OCI-LY7 (cell line): ENCODE data around the gene PLEKHM3. TPM values are rescaled to one million over a fixed set of nuclear protein-coding genes. Genes with fewer than 3 reads are reported as not detected.

Experiments used
- BruUV-seq: library from RNA; stranded (reverse); fragments of 400-500 nt; replicated peaks from 2 replicates; lab custom pipeline; 2021; lab: Mats Ljungman, UMichigan
- CTCF ChIA-PET: fragments of 300-600 bp; sonication (Branson Sonifier 250); formaldehyde crosslinking; loops from one replicate; lab custom pipeline; 2022; ENCODE audit warnings: antibody characterized with exemption; ENCODE audit not compliant: unreplicated experiment; lab: Charles Lee
- POLR2A ChIA-PET: fragments of 300-600 bp; sonication (Branson Sonifier 250); formaldehyde crosslinking; loops from one replicate; lab custom pipeline; 2022; ENCODE audit warnings: antibody characterized with exemption; lab: Charles Lee
- DNase-seq: peaks from one replicate; pipeline ENCODE4 v3.0.0-alpha.2; 2015; ENCODE audit warnings: low spot score
- H2AFZ ChIP-seq: fragments of 200-600 bp; sonication (generic), shearing (Covaris generic); 2 replicates; pipeline ENCODE4 v1.6.1; 2014; ENCODE audit warnings: mild to moderate bottlenecking, antibody characterized with exemption, low read length, moderate library complexity
- H3K27ac ChIP-seq: fragments of 200-600 bp; sonication (generic); 2 replicates; pipeline ENCODE4 v1.5.1; 2014; ENCODE audit warnings: mixed run types, low read depth, mild to moderate bottlenecking, moderate library complexity, low read length, inconsistent platforms; ENCODE audit not compliant: poor library complexity, severe bottlenecking
- H3K36me3 ChIP-seq: fragments of 200-600 bp; sonication (generic); 2 replicates; pipeline ENCODE4 v1.6.1; 2014; ENCODE audit warnings: mild to moderate bottlenecking, antibody characterized with exemption, low read length, moderate library complexity, mixed read lengths; ENCODE audit not compliant: insufficient read depth
- H3K4me1 ChIP-seq: fragments of 200-600 bp; sonication (generic); 2 replicates; pipeline ENCODE4 v1.5.1; 2014; ENCODE audit warnings: mild to moderate bottlenecking, low read length; ENCODE audit not compliant: insufficient read depth, poor library complexity, severe bottlenecking
- H3K4me2 ChIP-seq: fragments of 200-600 bp; sonication (generic); 2 replicates; pipeline ENCODE4 v1.6.1; 2014; ENCODE audit warnings: mild to moderate bottlenecking, low read length
- H3K4me3 ChIP-seq: fragments of 200-600 bp; sonication (generic); 2 replicates; pipeline ENCODE4 v1.5.1; 2014; ENCODE audit warnings: mild to moderate bottlenecking, low read depth, low read length; ENCODE audit not compliant: poor library complexity, severe bottlenecking
- H3K79me2 ChIP-seq: fragments of 200-600 bp; sonication (generic); 2 replicates; pipeline ENCODE4 v1.6.1; 2016; ENCODE audit warnings: low read depth, mild to moderate bottlenecking, low read length, moderate library complexity, mixed read lengths; ENCODE audit not compliant: insufficient read depth
- H3K9me2 ChIP-seq: fragments of 200-600 bp; sonication (generic); 2 replicates; pipeline ENCODE4 v1.6.1; 2016; ENCODE audit warnings: mild to moderate bottlenecking, low read length, mixed read lengths; ENCODE audit not compliant: insufficient read depth
- H3K9me3 ChIP-seq: fragments of 200-600 bp; sonication (generic); 2 replicates; pipeline ENCODE4 v1.6.1; 2014; ENCODE audit warnings: mild to moderate bottlenecking, mixed run types, low read length, mixed read lengths
- H4K20me1 ChIP-seq: fragments of 200-600 bp; sonication (generic); 2 replicates; pipeline ENCODE4 v1.6.1; 2014; ENCODE audit warnings: mild to moderate bottlenecking, antibody characterized with exemption, low read length, moderate library complexity, mixed read lengths; ENCODE audit not compliant: insufficient read depth
- EZH2phosphoT487 ChIP-seq: fragments of 200-600 bp; sonication (generic); IDR thresholded peaks from 2 replicates; pipeline ENCODE4 v1.6.1; 2018; ENCODE audit warnings: low read depth, borderline replicate concordance, mild to moderate bottlenecking, mixed run types, antibody characterized with exemption, low read length, moderate library complexity, mixed read lengths
- intact Hi-C: fragments of 100-400 bp; cut with micrococcal nuclease; formaldehyde crosslinking; loops from one replicate; pipeline ENCODE4 v1.10.0; 2022; ENCODE audit not compliant: unreplicated experiment
- total RNA-seq, 2 experiments: library from RNA; depleted of rRNA in 1 of 2; stranded (reverse); fragments of >200 nt in 1 of 2; shearing (Covaris generic) in 1 of 2; gene quantifications; 2 replicates each; pipeline ENCODE4 v1.2.3, GENCODE V29; 2014 to 2022
- TF ChIP-seq, protein P1 (sequence below): fragments of 200-600 bp; sonication (generic); conservative IDR thresholded peaks from 2 replicates; pipeline ENCODE4 v1.5.1; 2014; ENCODE audit warnings: mild to moderate bottlenecking, antibody characterized with exemption, low read length, moderate library complexity, mixed read lengths

The PLEKHM3 gene
- total RNA-seq, 2 experiments from 2014 or later: 3.7 to 6.3 TPM

DNA sequence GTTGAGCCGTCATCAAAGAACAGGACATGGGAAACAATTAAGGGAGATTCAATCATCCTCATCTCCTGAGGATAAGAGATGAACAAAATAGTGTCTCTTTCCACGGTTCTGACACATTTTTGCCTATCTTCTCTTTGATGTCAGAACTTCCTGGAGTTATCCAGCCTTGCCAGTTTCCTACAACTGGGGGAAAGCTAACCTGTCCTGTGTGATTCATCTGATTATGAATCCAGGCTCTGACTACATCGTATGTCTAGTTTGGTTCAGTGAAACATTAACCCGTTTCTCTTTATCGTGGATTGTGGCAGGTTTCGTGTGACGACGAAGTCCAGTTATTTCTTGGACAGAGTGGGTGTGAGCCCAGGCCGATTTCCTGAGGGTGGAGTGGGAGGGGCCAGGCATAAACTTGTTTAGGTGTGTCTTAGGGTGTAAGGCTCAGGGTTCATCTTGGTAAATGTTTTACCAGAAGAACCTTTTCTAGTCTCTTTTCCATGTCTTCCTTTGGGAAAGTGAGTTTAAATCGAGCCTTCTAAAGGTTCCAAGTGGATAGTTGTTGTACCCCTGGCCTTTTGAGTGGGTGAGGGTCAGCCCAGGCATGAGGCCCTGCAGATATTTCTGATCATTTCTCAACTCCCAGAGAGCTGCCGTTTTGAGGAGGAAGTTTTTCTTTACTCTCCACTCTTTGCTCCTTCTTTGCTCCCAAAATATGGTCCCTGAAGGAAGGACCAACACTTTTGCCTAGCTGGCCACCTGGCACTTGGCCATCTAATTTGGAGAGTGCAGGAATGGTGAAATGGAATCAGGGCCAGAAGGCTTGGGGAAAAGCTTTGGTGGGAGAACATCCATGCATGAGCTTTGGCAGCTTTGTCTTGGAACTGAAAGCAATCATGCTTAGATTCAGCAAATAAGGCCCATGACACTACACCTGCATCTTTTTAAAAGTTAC lies 205.2 kb downstream of the PLEKHM3 start:
- no peak for DNase-seq
- H3K27ac ChIP-seq: no peak overlapping the region
- ChIA-PET CTCF (no interaction called here), POLR2A (interaction anchor here (0.6 to 0.8 kb wide), 3 partner anchors 9 to 1919 kb away, joined by 3 to 4 read pairs (median 3); no protein-coding TSS in a partner anchor)
- BruUV-seq: no TSS peak
- no peaks in the 10 kb centered on the region for H3K36me3 ChIP-seq
- H3K4me3 ChIP-seq: no peak overlapping the region
- no peak overlapping the region for H3K4me2 ChIP-seq
- no peak for TF ChIP-seq EZH2phosphoT487
- TF ChIP-seq, protein P1, sequence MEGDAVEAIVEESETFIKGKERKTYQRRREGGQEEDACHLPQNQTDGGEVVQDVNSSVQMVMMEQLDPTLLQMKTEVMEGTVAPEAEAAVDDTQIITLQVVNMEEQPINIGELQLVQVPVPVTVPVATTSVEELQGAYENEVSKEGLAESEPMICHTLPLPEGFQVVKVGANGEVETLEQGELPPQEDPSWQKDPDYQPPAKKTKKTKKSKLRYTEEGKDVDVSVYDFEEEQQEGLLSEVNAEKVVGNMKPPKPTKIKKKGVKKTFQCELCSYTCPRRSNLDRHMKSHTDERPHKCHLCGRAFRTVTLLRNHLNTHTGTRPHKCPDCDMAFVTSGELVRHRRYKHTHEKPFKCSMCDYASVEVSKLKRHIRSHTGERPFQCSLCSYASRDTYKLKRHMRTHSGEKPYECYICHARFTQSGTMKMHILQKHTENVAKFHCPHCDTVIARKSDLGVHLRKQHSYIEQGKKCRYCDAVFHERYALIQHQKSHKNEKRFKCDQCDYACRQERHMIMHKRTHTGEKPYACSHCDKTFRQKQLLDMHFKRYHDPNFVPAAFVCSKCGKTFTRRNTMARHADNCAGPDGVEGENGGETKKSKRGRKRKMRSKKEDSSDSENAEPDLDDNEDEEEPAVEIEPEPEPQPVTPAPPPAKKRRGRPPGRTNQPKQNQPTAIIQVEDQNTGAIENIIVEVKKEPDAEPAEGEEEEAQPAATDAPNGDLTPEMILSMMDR: no peak
- no peaks in the 10 kb centered on the region for H3K4me1 ChIP-seq
- H3K9me2 ChIP-seq: no peaks in the 10 kb centered on the region
- H3K9me3 ChIP-seq: no peaks in the 10 kb centered on the region
- intact Hi-C loops: no loop called here
- H3K79me2 ChIP-seq: no peaks in the 10 kb centered on the region
- H2AFZ ChIP-seq: no peak overlapping the region
- H4K20me1 ChIP-seq: no peaks in the 10 kb centered on the region

DNA sequence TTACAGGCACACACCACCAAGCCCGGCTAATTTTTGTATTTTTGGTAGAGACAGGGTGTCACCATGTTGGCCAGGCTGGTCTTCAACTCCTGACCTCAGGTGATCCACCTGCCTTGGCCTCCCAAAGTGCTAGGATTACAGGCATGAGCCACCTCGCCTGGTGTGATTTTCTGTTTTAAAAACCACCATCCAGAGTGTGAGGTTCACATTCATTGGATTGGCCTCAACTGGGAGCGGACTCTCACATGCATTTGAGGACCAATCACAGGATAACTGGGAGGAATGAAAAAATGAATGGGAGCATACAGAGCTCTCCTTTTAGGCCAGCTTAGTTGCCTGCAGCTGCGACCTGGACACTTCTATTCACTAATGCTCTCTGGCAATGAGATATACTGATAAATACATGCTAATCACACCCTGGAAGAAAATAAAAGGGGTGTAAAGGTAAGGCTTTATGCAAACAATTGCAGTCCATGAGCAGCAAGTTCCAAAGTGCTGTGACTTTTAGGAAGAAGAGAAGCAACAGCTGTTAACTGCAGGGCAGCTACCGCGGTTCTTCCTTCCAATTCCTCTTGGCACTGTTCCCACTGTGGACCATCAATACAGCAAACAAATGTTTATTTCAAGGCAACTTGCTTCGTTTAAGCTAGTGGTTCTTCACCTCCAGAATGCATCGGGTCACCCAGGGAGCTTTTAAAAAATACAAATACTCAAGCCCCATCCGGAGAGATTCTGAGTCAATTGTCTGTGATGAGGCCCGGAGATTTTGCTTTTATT lies 206.1 kb downstream of the PLEKHM3 start:
- intact Hi-C loops: no loop called here
- no peak for TF ChIP-seq EZH2phosphoT487
- TF ChIP-seq, protein P1: no peak
- H3K4me2 ChIP-seq: no peak overlapping the region
- H3K4me3 ChIP-seq: no peak overlapping the region
- no peaks in the 10 kb centered on the region for H4K20me1 ChIP-seq
- no peak overlapping the region for H3K27ac ChIP-seq
- H3K36me3 ChIP-seq: no peaks in the 10 kb centered on the region
- DNase-seq: no peak
- no peaks in the 10 kb centered on the region for H3K4me1 ChIP-seq
- no peaks in the 10 kb centered on the region for H3K9me3 ChIP-seq
- H3K79me2 ChIP-seq: no peaks in the 10 kb centered on the region
- CTCF ChIA-PET: no interaction called here
- H2AFZ ChIP-seq: no peak overlapping the region
- no TSS peak for BruUV-seq
- POLR2A ChIA-PET: interaction anchor here (0.7 to 1.3 kb wide), 3 partner anchors 28 to 983 kb away, joined by 3 to 9 read pairs (median 4); no protein-coding TSS in a partner anchor
- H3K9me2 ChIP-seq: no peaks in the 10 kb centered on the region
